A549 (cell line): ENCODE results near the gene VWF. TPM values are rescaled to one million over a fixed set of nuclear protein-coding genes. Genes with fewer than 3 reads are reported as not detected.
A peak's percentile ranks its signal among the peaks of the same experiment; 100 is the strongest.

Experiments used
- ATAC-seq, 2 experiments: fragments of 200-7000 bp in 1 of 2; fragments of >200 bp in 1 of 2; cut with Nextera tagmentation in 1 of 2; cut with Tn5 transposase in 1 of 2; 3 replicates each; pipeline versions ENCODE4 v1.8.0 to v1.9.1; 2018 to 2020; ENCODE audit warnings: mild to moderate bottlenecking in 1 of 2, moderate library complexity in 1 of 2
- CTCF ChIA-PET: fragments of 300-600 bp; sonication (Branson Sonifier 250); formaldehyde crosslinking; extraction: SDS; loops from one replicate; lab custom pipeline; 2021; ENCODE audit warnings: antibody characterized with exemption, inconsistent platforms; lab: Yijun Ruan, JAX
- POLR2A ChIA-PET: fragments of 350-600 bp; formaldehyde crosslinking; extraction: SDS; loops from one replicate; lab custom pipeline; 2021; ENCODE audit warnings: antibody characterized with exemption, inconsistent platforms; lab: Yijun Ruan, JAX
- DNase-seq, 2 experiments: peaks; one replicate each; pipeline versions ENCODE4 v3.0.0 to v3.0.0-alpha.2; 2011 to 2016; ENCODE audit warnings: low read depth in 1 of 2, low spot score in 1 of 2
- FAIRE-seq: peaks from 2 replicates; lab custom pipeline; 2011; peaks lifted over from hg19 to GRCh38; lab: Jason Lieb, UNC
- H3K27ac ChIP-seq, 2 experiments: fragments of >200 bp; sonication (Bioruptor Twin); formaldehyde crosslinking; 3 replicates each; pipeline ENCODE4 v1.5.1; 2016 to 2017
- H3K4me1 ChIP-seq: fragments of >200 bp; sonication (Bioruptor Twin); formaldehyde crosslinking; 3 replicates; pipeline ENCODE4 v1.6.1; 2016
- H3K4me2 ChIP-seq: fragments of >200 bp; sonication (Bioruptor Twin); formaldehyde crosslinking; 3 replicates; pipeline ENCODE4 v1.6.1; 2016
- H3K4me3 ChIP-seq: fragments of >200 bp; sonication (Bioruptor Twin); formaldehyde crosslinking; 3 replicates; pipeline ENCODE4 v1.5.1; 2016
- H3K9me3 ChIP-seq: fragments of >200 bp; sonication (Bioruptor Twin); formaldehyde crosslinking; 3 replicates; pipeline ENCODE4 v1.6.1; 2016
- GATA3 ChIP-seq: IDR thresholded peaks from 2 replicates; pipeline ENCODE4 v1.6.1; 2012; ENCODE audit warnings: borderline replicate concordance
- KDM1A ChIP-seq: fragments of 200-600 bp; sonication (generic); IDR thresholded peaks from 2 replicates; pipeline ENCODE4 v1.6.1; 2016; ENCODE audit warnings: low read depth, mild to moderate bottlenecking
- POLR2AphosphoS2 ChIP-seq: conservative IDR thresholded peaks from 2 replicates; pipeline ENCODE4 v1.6.1; 2012; ENCODE audit warnings: low read length, improper control_type of control experiment, inconsistent platforms
- RAD21 ChIP-seq, 2 experiments: fragments of >200 bp in 1 of 2; sonication (Bioruptor Twin) in 1 of 2; formaldehyde crosslinking in 1 of 2; IDR thresholded peaks in 1 of 2; conservative IDR thresholded peaks in 1 of 2; 2 replicates in 1 of 2; 3 replicates in 1 of 2; pipeline ENCODE4 v1.6.1; 2012 to 2018; ENCODE audit warnings: inconsistent platforms in 1 of 2
- REST ChIP-seq: fragments of 200-600 bp; sonication (generic); IDR thresholded peaks from 2 replicates; pipeline ENCODE4 v1.6.1; 2016; ENCODE audit warnings: antibody characterized with exemption, mild to moderate bottlenecking, moderate library complexity
- RFX5 ChIP-seq: fragments of 450-650 bp; IDR thresholded peaks from 2 replicates; pipeline ENCODE4 v1.7.1; 2014; ENCODE audit warnings: antibody characterized with exemption, mild to moderate bottlenecking, moderate library complexity
- SMC3 ChIP-seq: fragments of >200 bp; sonication (Bioruptor Twin); formaldehyde crosslinking; IDR thresholded peaks from 3 replicates; pipeline ENCODE4 v1.6.1; 2018; ENCODE audit warnings: inconsistent platforms
- WGBS: methylation state at CpG from one replicate; pipeline ENCODE4 v1.1.6; 2017; ENCODE audit errors: missing lambda C conversion rate; 5-methylcytosine and 5-hydroxymethylcytosine counted together
- polyA plus RNA-seq, 4 experiments: library from polyadenylated mRNA; depleted of rRNA in 3 of 4; stranded (reverse); fragments of >200 nt; fragmentation: RNase III in 1 of 4; extraction: RNeasy Plus Mini Kit Qiagen cat#74134 plus additional on column Dnase treatment in 1 of 4; gene quantifications; 2 replicates in 3 of 4; 3 replicates in 1 of 4; pipeline ENCODE4 v1.2.3, GENCODE V29; 2011 to 2017
- TF ChIP-seq, protein P1 (sequence below): fragments of 250-450 bp; sonication (Bioruptor Pico); IDR thresholded peaks from 2 replicates; pipeline ENCODE4 v1.5.0; 2021; ENCODE audit warnings: mild to moderate bottlenecking, moderate library complexity, borderline replicate concordance
- TF ChIP-seq, protein P2 (sequence below): fragments of >200 bp; sonication (Bioruptor Twin); formaldehyde crosslinking; IDR thresholded peaks from 3 replicates; pipeline ENCODE4 v1.6.1; 2016
- TF ChIP-seq, protein P3 (sequence below): fragments of >200 bp; sonication (Bioruptor Twin); formaldehyde crosslinking; IDR thresholded peaks from 3 replicates; pipeline ENCODE4 v1.5.1; 2016

The VWF gene
- polyA plus RNA-seq, 2 of the 4 experiments (the other 2 are of a cell fraction) = 0.01 TPM; not detected in 1

- TF ChIP-seq RFX5 = no peak
- TF ChIP-seq REST = no peak
- TF ChIP-seq, protein P1, sequence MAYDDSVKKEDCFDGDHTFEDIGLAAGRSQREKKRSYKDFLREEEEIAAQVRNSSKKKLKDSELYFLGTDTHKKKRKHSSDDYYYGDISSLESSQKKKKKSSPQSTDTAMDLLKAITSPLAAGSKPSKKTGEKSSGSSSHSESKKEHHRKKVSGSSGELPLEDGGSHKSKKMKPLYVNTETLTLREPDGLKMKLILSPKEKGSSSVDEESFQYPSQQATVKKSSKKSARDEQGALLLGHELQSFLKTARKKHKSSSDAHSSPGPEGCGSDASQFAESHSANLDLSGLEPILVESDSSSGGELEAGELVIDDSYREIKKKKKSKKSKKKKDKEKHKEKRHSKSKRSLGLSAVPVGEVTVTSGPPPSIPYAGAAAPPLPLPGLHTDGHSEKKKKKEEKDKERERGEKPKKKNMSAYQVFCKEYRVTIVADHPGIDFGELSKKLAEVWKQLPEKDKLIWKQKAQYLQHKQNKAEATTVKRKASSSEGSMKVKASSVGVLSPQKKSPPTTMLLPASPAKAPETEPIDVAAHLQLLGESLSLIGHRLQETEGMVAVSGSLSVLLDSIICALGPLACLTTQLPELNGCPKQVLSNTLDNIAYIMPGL (CRISPR knock-in tag) = no peak
- TF ChIP-seq GATA3 = no peak
- no peak for TF ChIP-seq KDM1A
- TF ChIP-seq, all 56 proteins: peak for 0
These were observed 59.2 kb downstream of the VWF start (continued) for GRCh38 chr12:6065131-6065862.

- no peak for FAIRE-seq
- POLR2A ChIA-PET = no interaction called here
- WGBS = 32% methylated on average over 20 of the region's 20 CpGs
- Histone ChIP-seq H3K9me3 (no peaks in the 10 kb centered on the region), H3K4me2 (no peak overlapping the region), H3K4me3 (no peak overlapping the region), H3K4me1 (no peaks in the 10 kb centered on the region), H3K27ac (no peak overlapping the region)
- peak; percentile 59 to 77 for DNase-seq
- TF ChIP-seq, protein P2, sequence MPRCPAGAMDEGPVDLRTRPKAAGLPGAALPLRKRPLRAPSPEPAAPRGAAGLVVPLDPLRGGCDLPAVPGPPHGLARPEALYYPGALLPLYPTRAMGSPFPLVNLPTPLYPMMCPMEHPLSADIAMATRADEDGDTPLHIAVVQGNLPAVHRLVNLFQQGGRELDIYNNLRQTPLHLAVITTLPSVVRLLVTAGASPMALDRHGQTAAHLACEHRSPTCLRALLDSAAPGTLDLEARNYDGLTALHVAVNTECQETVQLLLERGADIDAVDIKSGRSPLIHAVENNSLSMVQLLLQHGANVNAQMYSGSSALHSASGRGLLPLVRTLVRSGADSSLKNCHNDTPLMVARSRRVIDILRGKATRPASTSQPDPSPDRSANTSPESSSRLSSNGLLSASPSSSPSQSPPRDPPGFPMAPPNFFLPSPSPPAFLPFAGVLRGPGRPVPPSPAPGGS = no peak
- TF ChIP-seq, protein P3, sequence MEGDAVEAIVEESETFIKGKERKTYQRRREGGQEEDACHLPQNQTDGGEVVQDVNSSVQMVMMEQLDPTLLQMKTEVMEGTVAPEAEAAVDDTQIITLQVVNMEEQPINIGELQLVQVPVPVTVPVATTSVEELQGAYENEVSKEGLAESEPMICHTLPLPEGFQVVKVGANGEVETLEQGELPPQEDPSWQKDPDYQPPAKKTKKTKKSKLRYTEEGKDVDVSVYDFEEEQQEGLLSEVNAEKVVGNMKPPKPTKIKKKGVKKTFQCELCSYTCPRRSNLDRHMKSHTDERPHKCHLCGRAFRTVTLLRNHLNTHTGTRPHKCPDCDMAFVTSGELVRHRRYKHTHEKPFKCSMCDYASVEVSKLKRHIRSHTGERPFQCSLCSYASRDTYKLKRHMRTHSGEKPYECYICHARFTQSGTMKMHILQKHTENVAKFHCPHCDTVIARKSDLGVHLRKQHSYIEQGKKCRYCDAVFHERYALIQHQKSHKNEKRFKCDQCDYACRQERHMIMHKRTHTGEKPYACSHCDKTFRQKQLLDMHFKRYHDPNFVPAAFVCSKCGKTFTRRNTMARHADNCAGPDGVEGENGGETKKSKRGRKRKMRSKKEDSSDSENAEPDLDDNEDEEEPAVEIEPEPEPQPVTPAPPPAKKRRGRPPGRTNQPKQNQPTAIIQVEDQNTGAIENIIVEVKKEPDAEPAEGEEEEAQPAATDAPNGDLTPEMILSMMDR = peak; percentile 84
- TF ChIP-seq SMC3 (peak; percentile 92), RAD21 (conservative IDR thresholded peaks at IDR 0.05 in 1 of 2, IDR thresholded peaks at IDR 0.05 in 1 of 2) (peak; percentile 91 to 96)
- CTCF ChIA-PET = interaction anchor here (0.6 to 11.6 kb wide), 27 partner anchors 9 to 402 kb away, joined by 3 to 144 read pairs (median 5); partner anchors contain the start of gene CD9
- ATAC-seq = peak; percentile 71 to 90
These were observed 61.4 kb downstream of the VWF start for GRCh38 chr12:6062757-6063735.

DNA sequence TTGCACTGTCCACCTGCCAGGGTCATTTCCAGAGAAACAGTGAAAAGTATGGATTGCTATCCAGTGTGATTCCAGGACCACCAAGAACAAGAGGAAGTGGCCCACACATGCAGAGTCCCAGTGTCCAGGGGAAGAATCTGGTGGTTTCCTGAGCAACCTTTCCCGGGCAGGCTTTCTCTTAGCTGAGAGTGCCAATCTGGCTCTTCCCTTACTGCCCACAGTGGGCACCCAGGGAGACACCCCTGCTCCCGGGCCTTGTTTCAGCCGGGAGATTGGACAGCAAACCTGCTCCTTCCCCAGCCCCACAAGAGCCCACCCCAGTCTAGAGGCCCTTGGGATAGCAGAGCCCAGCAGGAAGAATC, 62.1 kb downstream of the VWF start:
- ChIA-PET CTCF (interaction anchor here (0.7 to 11.6 kb wide), 8 partner anchors 10 to 223 kb away, joined by 3 to 144 read pairs (median 4); partner anchors contain the start of gene CD9), POLR2A (no interaction called here)
- TF ChIP-seq, protein P2 = no peak
- TF ChIP-seq POLR2AphosphoS2 = no peak
- H3K9me3 ChIP-seq = no peaks in the 10 kb centered on the region
- FAIRE-seq = no peak
- ATAC-seq = no peak
- WGBS = 29% methylated on average over 3 of the region's 3 CpGs
- H3K4me1 ChIP-seq = no peaks in the 10 kb centered on the region
- DNase-seq = no peak
- H3K4me2 ChIP-seq = no peak overlapping the region
- no peak overlapping the region for H3K27ac ChIP-seq
- H3K4me3 ChIP-seq = no peak overlapping the region
